GM20000 (cell line): ENCODE results near the gene ORC4.

Source experiments
- DNase-seq: peaks from one replicate; pipeline ENCODE4 v3.0.0; 2012; ENCODE audit warnings: low spot score
- TF ChIP-seq, protein P1 (sequence below): IDR thresholded peaks from 2 replicates; pipeline ENCODE4 v1.5.1; 2012; ENCODE audit warnings: mild to moderate bottlenecking, control low read depth; ENCODE audit errors: extremely low read depth, missing control alignments

ORC4 gene

DNA sequence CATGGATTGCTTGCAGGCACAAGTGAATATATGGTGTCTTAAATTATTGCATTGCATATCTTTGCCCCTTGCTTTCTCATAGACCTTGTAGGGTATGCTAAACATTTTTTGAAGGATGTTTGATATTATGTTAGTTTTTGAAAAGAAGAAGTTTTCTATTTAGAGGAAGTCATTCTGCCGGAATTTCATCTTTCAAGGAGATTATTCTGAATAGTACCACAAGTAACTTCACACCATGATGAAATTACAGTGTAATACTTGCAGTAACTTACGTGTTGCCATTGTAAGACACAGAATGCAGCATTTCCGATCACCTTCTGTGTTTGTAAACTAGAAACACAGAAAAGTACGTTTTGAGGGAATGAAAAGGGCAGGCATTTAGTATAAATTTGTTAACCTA, 103.8 kb downstream of the ORC4 start:
- DNase-seq = no peak
- TF ChIP-seq, protein P1, sequence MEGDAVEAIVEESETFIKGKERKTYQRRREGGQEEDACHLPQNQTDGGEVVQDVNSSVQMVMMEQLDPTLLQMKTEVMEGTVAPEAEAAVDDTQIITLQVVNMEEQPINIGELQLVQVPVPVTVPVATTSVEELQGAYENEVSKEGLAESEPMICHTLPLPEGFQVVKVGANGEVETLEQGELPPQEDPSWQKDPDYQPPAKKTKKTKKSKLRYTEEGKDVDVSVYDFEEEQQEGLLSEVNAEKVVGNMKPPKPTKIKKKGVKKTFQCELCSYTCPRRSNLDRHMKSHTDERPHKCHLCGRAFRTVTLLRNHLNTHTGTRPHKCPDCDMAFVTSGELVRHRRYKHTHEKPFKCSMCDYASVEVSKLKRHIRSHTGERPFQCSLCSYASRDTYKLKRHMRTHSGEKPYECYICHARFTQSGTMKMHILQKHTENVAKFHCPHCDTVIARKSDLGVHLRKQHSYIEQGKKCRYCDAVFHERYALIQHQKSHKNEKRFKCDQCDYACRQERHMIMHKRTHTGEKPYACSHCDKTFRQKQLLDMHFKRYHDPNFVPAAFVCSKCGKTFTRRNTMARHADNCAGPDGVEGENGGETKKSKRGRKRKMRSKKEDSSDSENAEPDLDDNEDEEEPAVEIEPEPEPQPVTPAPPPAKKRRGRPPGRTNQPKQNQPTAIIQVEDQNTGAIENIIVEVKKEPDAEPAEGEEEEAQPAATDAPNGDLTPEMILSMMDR = no peak

DNA sequence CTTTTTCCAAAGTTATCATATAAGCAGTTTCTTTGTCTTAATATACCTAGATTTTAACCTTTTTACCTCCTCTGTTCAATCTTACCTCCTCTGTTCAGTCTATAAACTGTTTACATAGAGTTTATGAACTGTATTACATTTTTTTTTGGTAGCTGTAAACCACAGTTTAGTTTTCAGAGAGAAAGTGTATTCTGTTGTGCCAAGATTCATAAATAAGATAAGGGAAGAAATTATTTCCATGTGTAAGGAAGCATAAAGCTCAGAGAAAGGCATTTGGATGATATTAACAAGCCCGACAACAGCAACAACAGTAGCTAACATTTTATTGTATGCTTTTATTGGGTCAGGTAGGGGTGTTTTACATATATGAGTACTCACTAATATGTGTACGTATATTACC, 104.5 kb downstream of the ORC4 start:
- DNase-seq = no peak
- TF ChIP-seq, protein P1 = no peak

DNA sequence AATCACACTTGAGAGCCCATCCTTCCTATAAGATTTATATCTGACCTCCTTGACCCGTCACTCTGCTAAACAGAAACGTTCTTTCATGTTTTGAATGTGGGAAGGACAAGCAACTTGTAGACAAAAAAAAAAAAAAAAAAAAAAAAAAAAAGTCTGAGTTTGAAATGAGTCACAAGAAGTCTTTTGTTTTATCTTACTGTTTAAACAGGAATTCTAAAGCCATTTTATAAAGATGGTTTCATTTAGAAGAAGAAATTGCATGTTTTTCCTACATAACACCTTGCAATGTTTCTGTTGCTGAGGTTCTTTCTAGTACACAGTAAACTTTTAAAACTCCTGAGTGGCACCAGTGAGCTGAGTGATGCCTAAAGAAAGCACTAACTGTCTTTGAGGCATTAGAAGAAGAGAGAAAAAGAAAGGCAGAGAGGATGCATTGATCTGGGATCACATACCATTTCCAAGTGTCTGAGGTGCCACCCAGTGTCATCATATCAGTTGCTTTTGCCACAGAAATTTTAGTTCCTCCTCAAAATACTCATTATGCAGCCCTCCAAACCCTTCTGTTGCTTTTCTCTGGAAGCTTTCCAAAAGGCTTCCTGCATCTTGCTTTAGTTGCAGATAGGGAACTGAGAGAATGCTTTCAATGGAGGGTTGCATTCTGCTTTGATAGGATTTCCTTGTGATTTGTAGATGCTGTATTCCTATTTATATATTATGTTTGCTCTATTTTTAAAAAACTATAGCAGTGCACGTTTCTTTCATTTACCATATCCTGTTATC, 106.6 kb downstream of the ORC4 start:
- TF ChIP-seq, protein P1 = no peak

DNA sequence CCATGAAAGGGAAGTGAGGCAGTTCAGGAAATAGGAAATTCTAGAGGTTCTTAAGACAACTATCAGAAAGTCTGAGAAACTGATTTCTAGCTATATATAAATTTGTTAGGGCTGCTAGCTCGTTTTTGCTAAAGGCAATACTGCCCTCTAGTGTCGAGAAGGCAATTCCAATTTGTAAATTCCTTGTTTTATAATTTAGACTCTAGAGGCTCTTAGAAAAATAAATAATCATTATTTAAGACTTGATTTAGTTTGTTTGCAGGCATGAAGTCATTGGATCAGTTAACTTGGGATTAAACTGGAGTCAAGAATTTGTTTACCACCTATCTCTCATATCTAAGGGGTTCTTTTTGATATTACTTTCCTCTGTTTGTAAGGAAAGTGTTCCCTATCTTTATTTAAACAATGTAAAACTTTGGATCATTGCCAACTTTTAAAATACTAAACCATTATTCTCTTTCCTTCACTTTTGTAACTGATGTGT, 109.5 kb downstream of the ORC4 start:
- TF ChIP-seq, protein P1 = peak; percentile 28
- DNase-seq = peak; percentile 13

More for the DNA sequence above, 106.6 kb downstream of the ORC4 start:
- DNase-seq = no peak

DNA sequence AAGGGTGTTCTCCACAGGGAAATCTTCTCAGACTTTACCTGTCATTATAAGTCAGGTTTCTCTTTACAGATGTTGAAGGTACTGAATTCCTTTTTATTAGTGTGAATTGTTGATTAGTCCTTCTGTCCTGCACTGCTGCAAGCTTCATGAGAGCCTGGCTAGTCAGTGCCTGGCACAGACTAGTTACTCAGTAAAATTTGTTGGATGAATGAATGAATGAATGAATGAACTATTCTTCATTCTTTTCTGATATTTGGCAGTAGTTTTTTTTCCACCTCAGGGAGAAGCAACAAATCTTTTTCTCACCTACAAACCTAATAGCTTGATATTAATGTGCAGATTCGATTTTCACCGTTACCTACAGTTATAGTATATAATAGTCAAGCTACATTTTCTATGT, 111.4 kb downstream of the ORC4 start:
- no peak for DNase-seq
- TF ChIP-seq, protein P1 = no peak

DNA sequence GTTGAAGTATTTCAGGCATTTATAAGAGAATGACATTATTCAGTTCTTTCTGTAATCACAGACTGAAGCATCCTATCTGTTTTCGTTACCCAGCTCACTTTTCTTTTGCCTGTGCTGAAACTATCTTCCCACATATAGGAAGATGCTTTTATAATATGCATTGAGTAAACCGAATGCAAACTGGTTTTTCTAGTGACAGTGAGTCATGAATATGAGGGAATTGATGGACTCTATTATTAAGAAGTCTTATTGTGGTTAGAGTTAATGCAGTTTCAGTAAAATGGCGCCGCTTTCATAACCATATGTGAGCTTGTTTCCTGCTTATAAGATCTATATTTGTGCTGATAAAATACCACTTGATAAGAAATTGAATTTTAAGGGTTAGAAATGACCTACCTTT, 116.5 kb downstream of the ORC4 start:
- DNase-seq = no peak
- TF ChIP-seq, protein P1 = no peak

DNA sequence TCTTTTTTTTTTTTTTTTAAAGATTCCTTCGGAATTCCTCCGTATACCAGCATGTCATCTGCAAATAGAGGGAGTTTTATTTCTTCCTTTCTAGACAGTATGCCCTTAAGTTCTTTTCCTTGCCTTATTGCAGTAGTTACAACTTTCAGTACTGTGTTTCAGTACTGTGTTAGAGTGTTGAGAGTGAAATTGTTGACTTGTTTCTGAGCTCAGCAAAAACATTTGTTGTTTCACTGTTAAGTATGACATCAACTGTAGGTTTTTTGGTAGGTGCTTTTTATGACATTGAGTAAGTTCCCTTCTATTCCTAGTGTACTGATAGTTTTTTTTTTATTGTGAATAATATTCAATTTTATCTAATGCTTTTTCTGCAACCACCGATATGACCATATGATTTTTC, 131.9 kb downstream of the ORC4 start:
- peak; percentile 1 for DNase-seq
- TF ChIP-seq, protein P1 = no peak
